ENCODE results near the gene MED13L.
A peak's percentile ranks its signal among the peaks of the same experiment; 100 is the strongest.

Gene MED13L

GRCh38 chr12:116094475-116094874 lies 183.0 kb downstream of the MED13L start:
- DNase-seq (ENCODE audit: low read depth in 2 of 3, low spot score in 2 of 3), result no peak

DNA sequence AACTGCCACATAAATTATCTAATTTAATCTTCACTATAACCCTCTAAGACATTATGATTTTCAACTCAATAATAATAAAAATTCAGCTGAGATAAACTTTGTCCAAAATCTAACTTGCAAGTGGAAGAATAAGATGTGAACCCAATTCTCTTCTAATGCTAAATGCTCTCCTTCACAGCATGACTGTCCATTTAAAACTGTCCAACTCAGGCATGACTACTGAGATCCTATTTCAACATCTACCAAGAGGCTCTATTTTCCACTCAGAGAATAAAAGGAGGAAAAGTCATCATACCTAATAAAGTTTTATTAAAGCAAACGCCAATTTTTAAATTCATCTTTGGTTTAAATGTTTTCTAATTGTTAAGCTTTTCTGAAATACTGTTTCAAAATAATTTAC lies 183.6 kb downstream of the MED13L start:
- DNase-seq (ENCODE audit: low read depth in 2 of 3, low spot score in 2 of 3), result no peak

- no peak for DNase-seq (ENCODE audit: low read depth in 2 of 3, low spot score in 2 of 3)
Measured at GRCh38 chr12:116092776-116093175, 184.7 kb downstream of the MED13L start.

GRCh38 chr12:116092162-116092561 lies 185.3 kb downstream of the MED13L start:
- no peak for DNase-seq (ENCODE audit: low read depth in 2 of 3, low spot score in 2 of 3)

GRCh38 chr12:116091579-116091978 lies 185.9 kb downstream of the MED13L start:
- DNase-seq (ENCODE audit: low read depth in 2 of 3, low spot score in 2 of 3), result no peak

GRCh38 chr12:116090516-116090915 lies 187.0 kb downstream of the MED13L start:
- DNase-seq (ENCODE audit: low read depth in 2 of 3, low spot score in 2 of 3), result no peak

DNA sequence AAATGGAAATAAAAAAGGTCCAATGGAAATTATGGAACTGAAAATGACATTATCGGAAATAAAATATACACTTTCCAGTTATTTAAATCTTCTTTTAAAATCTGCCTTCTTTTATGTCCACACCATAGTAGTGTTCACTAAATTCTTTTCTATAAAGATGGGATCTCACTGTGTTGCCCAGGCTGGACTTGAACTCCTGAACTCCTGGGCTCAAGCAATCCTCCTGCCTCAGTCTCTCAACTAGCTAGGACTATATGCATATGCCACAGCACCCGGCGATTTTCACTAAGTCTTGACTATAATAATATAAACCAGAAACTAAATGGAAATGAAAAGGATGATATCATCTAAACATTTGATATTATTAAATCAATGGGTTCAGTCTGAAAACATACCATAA lies 188.4 kb downstream of the MED13L start:
- DNase-seq (ENCODE audit: low read depth in 2 of 3, low spot score in 2 of 3), result no peak

GRCh38 chr12:116087962-116088361 lies 189.5 kb downstream of the MED13L start:
- DNase-seq (ENCODE audit: low read depth in 2 of 3, low spot score in 2 of 3), result no peak

DNA sequence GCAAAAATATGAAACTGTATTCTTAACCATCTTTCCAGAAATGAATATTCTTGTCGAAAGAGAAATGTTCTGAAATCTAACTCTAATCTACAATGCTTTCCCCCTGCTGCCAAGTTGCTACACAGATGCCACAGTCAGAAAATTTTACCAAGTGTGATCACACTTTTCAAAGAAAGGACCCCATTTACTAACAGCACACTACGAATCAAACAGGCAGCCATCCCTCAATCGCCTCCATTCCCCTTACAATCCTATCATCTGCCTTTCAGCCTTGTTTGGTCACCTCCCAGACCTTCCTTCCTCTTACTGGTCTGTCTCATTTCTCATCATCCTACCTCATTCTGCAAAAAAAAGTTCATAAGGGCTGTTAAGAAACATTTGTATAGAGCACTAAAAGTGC lies 190.1 kb downstream of the MED13L start:
- no peak for DNase-seq (ENCODE audit: low read depth in 2 of 3, low spot score in 2 of 3)

- no peak for DNase-seq (ENCODE audit: low read depth in 2 of 3, low spot score in 2 of 3)
Measured at GRCh38 chr12:116080415-116080814, 197.1 kb downstream of the MED13L start.

DNA sequence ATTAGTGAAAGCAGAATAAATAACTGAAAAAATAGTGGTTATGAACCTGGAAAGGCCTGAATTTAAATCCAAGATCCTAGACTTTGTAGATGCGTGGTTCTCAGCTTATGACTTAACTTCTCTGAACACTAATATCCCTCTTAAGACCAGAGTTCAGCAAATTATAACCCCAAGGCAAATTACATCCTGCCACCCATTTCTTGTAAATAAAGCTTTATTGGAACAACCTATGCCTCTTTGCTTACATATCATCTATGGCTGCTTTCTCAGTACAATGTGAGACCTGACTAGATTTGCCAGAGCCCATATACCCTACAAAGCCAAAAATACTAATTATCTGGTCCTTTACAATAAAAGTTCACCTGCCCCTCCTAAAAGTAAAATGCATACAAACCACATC lies 199.1 kb downstream of the MED13L start:
- DNase-seq (ENCODE audit: low read depth in 2 of 3, low spot score in 2 of 3), result no peak

DNA sequence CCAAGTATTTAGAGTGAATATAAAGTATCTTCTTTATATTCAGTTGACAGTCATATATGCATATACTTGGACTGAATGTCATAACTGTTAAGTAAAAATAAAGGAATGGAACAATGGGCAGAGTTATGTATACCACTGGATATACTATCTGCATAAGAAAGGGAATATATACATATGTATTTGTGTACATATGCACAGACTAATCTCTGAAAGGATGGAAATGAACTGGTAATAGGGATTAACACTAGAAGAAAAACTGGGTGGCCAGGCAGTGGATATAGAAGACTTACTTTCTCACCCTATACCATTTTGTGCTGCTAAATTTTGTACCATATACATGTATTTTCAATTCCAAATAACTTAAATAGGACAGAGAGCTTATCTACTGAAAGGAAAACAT lies 200.1 kb downstream of the MED13L start:
- DNase-seq (ENCODE audit: low read depth in 2 of 3, low spot score in 2 of 3), result no peak

DNA sequence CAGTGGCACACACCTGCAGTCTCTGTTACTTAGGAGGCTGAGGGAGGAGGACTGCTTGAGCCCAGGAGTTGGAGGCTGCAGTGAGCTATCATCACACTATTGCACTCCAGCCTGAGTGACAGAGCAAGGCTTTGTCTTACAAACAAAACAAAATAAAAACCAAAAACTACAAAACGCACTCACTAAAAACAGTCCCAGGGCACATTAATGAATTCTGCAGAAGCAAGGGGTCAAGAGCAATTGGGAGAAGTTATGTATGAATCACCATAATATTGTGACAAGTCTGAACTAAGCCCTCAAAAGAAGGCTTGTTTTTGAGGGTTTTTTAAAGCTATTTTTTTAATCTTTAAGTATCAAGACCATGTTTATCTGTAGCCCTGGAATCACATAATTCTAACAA lies 201.1 kb downstream of the MED13L start:
- no peak for DNase-seq (ENCODE audit: low read depth in 2 of 3, low spot score in 2 of 3)

- no peak for DNase-seq (ENCODE audit: low read depth in 2 of 3, low spot score in 2 of 3)
Measured at GRCh38 chr12:116074686-116075085, 202.8 kb downstream of the MED13L start.

GRCh38 chr12:116071555-116072230 lies 205.8 kb downstream of the MED13L start:
- DNase-seq (ENCODE audit: low read depth in 2 of 3, low spot score in 2 of 3), result no peak

GRCh38 chr12:116070444-116070843 lies 207.0 kb downstream of the MED13L start:
- DNase-seq (ENCODE audit: low read depth in 2 of 3, low spot score in 2 of 3), result no peak

DNA sequence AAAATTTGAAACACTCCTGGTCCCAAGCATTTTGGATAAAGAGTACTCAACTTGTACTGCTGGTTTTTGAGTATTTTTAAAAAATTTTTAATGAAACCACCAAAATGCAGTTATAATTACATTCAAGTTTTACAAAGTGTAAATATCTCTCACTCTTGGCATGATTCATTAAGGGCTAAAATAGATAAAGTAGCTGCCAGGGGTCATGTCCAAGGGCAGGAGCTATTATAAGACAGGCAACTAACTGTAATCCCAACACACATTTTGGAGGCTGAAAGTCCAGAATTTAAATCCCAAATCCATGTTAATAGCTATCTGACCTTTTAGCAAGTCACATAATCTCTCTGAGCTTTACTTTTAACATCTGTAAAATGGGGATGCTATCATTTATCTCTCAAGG lies 207.6 kb downstream of the MED13L start:
- no peak for DNase-seq (ENCODE audit: low read depth in 2 of 3, low spot score in 2 of 3)

GRCh38 chr12:116068853-116069252 lies 208.6 kb downstream of the MED13L start:
- DNase-seq (ENCODE audit: low read depth in 2 of 3, low spot score in 2 of 3), result no peak

DNA sequence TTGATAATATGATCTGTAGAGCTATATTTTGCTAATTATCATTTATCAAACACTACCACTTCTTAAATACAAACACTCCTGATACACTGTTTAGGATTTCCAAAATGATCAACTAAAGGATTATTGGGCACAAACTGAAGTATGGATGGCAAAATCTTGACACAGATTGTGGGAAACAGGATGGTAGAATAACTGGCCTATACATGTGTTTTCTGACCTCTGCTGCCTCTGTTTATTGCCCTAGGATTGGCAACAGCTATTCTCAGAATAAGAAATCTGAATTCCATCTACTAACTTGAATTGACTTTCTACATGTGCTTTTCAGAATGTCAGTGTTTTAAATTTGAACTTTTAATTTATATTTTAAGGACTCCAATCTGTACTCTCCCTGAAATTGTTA lies 209.1 kb downstream of the MED13L start:
- no peak for DNase-seq (ENCODE audit: low read depth in 2 of 3, low spot score in 2 of 3)

DNA sequence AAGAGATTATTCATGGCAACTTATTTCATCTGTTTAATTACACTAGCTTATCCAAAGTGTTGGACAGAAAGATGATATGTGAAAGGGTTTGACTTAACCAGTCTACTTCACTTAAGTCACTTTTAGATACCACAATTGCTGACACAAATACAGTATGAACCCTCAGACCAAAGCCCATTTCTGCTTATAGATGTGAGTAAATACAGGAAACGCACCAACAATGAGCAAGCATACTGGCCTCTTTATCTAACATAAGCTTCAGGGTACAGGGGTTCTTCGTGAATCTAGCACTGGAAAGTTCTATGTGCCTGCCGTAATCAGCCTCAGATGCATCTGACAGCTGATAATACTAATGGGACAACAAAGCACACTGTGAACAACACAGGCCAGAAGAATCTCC lies 209.6 kb downstream of the MED13L start:
- no peak for DNase-seq (ENCODE audit: low read depth in 2 of 3, low spot score in 2 of 3)

DNA sequence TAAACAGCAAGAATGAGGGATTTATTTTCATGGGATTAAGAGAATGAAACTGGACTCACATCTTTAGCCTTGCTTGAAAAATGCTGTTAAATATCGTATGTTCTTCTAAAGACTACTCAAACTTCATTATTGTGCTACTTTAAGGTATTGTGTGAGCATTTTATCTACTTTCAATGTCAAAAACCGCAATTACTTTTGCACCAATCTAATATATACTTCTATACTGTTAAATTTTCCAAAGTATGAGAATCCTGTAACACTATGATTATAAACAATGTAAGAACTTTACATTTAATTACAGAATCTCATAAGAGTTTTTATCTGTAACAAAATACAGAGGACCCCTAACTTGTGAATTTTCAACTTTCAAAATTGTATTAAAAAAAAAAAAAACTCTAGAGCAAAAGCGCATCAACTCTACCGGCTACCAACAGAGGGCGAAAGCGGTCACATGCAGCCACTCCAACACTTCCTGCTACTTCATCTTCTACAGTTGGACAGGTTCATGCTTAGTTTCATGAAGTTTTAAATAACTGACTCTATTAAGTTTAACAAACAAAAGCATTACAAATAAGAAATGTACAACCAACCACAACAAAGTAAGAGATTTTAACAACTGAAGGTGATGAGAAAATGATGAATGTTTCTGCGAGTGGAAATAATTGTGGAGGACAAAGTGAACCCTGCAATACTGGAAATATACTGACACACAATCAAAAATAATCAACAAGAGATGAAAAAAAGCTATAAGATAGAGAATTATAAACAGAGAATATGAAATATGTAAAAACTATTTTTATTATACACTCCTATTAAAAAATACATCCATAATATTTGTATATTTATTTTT lies 210.9 kb downstream of the MED13L start:
- peak in 2 of 3 experiments; percentile 11 to 18 for DNase-seq (ENCODE audit: low read depth in 2 of 3, low spot score in 2 of 3)

- DNase-seq (ENCODE audit: low read depth in 2 of 3, low spot score in 2 of 3), result no peak
Measured at GRCh38 chr12:116065606-116066005, 211.9 kb downstream of the MED13L start.

DNA sequence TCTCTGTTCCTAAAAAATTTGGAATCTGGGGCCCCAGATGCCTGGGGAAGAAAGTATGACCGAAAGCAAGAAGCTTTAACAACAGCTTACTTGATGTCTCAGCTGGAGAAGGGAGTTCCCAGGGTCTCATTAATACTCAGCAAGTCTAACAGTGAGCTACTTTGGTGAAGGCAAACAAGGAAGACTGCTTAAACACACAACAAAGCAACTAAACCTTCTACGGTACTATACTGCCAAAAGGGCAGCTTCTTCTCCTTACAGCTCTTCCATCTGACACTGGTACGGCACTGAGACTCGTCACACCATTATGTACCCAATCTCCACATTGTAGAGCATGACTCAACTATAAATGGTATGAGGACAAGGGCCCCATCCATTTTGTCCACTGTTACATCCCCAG lies 213.0 kb downstream of the MED13L start:
- no peak for DNase-seq (ENCODE audit: low read depth in 2 of 3, low spot score in 2 of 3)
